Measurements from ENCODE around the gene GABRG3.

Gene GABRG3

GRCh38 chr15:27238707-27239423 is 267.9 kb downstream of the GABRG3 start:
- no peak overlapping the region for H3K4me3 ChIP-seq (ENCODE audit: insufficient read depth, low read depth, low read length, poor library complexity, severe bottlenecking)
- H3K4me1 ChIP-seq (ENCODE audit: control insufficient read depth, insufficient read depth, low read length, poor library complexity, severe bottlenecking), result no peaks in the 10 kb centered on the region
- no peaks in the 10 kb centered on the region for H3K36me3 ChIP-seq (ENCODE audit: control insufficient read depth, insufficient read depth, low read length)
- no peak for DNase-seq
- H3K9me3 ChIP-seq (ENCODE audit: control insufficient read depth, low read length), result no peaks in the 10 kb centered on the region
- H3K27me3 ChIP-seq (replicated peaks; ENCODE audit: control insufficient read depth, insufficient read depth, low read length, poor library complexity, severe bottlenecking), result no peaks in the 10 kb centered on the region
- no peak overlapping the region for H3K27ac ChIP-seq (ENCODE audit: insufficient read depth, low read length, poor library complexity, severe bottlenecking)

- no peaks in the 10 kb centered on the region for H3K27me3 ChIP-seq (replicated peaks; ENCODE audit: control insufficient read depth, insufficient read depth, low read length, poor library complexity, severe bottlenecking)
- no peak overlapping the region for H3K27ac ChIP-seq (ENCODE audit: insufficient read depth, low read length, poor library complexity, severe bottlenecking)
- no peaks in the 10 kb centered on the region for H3K36me3 ChIP-seq (ENCODE audit: control insufficient read depth, insufficient read depth, low read length)
- H3K4me3 ChIP-seq (ENCODE audit: insufficient read depth, low read depth, low read length, poor library complexity, severe bottlenecking), result no peak overlapping the region
- no peaks in the 10 kb centered on the region for H3K4me1 ChIP-seq (ENCODE audit: control insufficient read depth, insufficient read depth, low read length, poor library complexity, severe bottlenecking)
- H3K9me3 ChIP-seq (ENCODE audit: control insufficient read depth, low read length), result no peaks in the 10 kb centered on the region
- no peak for DNase-seq
Observed at GRCh38 chr15:27241943-27242342, 271.0 kb downstream of the GABRG3 start.

GRCh38 chr15:27244047-27244446 is 273.1 kb downstream of the GABRG3 start:
- H3K9me3 ChIP-seq (ENCODE audit: control insufficient read depth, low read length), result no peaks in the 10 kb centered on the region
- H3K36me3 ChIP-seq (ENCODE audit: control insufficient read depth, insufficient read depth, low read length), result no peaks in the 10 kb centered on the region
- H3K27ac ChIP-seq (ENCODE audit: insufficient read depth, low read length, poor library complexity, severe bottlenecking), result no peak overlapping the region
- no peaks in the 10 kb centered on the region for H3K4me1 ChIP-seq (ENCODE audit: control insufficient read depth, insufficient read depth, low read length, poor library complexity, severe bottlenecking)
- no peak for DNase-seq
- no peaks in the 10 kb centered on the region for H3K27me3 ChIP-seq (replicated peaks; ENCODE audit: control insufficient read depth, insufficient read depth, low read length, poor library complexity, severe bottlenecking)
- no peak overlapping the region for H3K4me3 ChIP-seq (ENCODE audit: insufficient read depth, low read depth, low read length, poor library complexity, severe bottlenecking)

GRCh38 chr15:27248251-27248650 is 277.3 kb downstream of the GABRG3 start:
- DNase-seq, result no peak
- no peak overlapping the region for H3K27ac ChIP-seq (ENCODE audit: insufficient read depth, low read length, poor library complexity, severe bottlenecking)
- H3K27me3 ChIP-seq (replicated peaks; ENCODE audit: control insufficient read depth, insufficient read depth, low read length, poor library complexity, severe bottlenecking), result no peaks in the 10 kb centered on the region
- H3K4me3 ChIP-seq (ENCODE audit: insufficient read depth, low read depth, low read length, poor library complexity, severe bottlenecking), result no peak overlapping the region
- H3K9me3 ChIP-seq (ENCODE audit: control insufficient read depth, low read length), result no peaks in the 10 kb centered on the region
- no peaks in the 10 kb centered on the region for H3K4me1 ChIP-seq (ENCODE audit: control insufficient read depth, insufficient read depth, low read length, poor library complexity, severe bottlenecking)
- no peaks in the 10 kb centered on the region for H3K36me3 ChIP-seq (ENCODE audit: control insufficient read depth, insufficient read depth, low read length)

DNA sequence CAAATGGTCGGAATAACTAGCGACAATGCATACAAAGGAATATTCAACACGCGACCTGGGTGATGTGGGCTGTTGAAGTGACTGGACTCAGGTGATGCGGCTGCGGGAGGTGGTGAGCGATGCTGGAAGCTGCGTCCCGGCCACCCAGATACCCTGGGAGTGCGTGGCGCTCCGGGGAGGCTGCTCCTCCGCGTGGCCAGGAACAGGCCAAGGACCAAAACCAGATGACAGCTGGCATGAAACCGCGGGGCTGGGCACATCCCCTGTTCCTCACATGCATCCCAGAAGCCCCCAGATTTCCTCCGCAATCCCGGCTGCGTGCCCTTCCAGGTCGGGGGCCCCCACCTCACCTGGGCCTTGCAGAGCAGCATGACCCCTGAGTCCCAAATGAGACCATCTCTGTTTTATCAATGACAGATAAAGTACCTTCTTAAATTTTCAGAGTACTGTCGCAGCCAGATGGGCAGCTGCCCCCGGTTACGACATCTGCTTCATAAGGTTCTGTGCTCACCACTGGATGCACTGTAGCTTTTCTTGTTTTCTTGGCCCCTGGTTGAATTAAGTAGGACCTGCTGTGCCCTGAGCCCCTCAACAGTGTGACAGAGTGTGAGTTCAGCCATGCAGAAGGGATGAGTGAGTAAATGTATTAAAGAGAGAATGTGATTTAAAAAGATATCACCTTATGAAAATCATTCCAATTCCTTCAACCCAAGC is 278.2 kb downstream of the GABRG3 start:
- no peaks in the 10 kb centered on the region for H3K4me1 ChIP-seq (ENCODE audit: control insufficient read depth, insufficient read depth, low read length, poor library complexity, severe bottlenecking)
- H3K27me3 ChIP-seq (replicated peaks; ENCODE audit: control insufficient read depth, insufficient read depth, low read length, poor library complexity, severe bottlenecking), result no peaks in the 10 kb centered on the region
- H3K27ac ChIP-seq (ENCODE audit: insufficient read depth, low read length, poor library complexity, severe bottlenecking), result no peak overlapping the region
- no peaks in the 10 kb centered on the region for H3K36me3 ChIP-seq (ENCODE audit: control insufficient read depth, insufficient read depth, low read length)
- H3K9me3 ChIP-seq (ENCODE audit: control insufficient read depth, low read length), result no peaks in the 10 kb centered on the region
- no peak for DNase-seq
- H3K4me3 ChIP-seq (ENCODE audit: insufficient read depth, low read depth, low read length, poor library complexity, severe bottlenecking), result no peak overlapping the region

DNA sequence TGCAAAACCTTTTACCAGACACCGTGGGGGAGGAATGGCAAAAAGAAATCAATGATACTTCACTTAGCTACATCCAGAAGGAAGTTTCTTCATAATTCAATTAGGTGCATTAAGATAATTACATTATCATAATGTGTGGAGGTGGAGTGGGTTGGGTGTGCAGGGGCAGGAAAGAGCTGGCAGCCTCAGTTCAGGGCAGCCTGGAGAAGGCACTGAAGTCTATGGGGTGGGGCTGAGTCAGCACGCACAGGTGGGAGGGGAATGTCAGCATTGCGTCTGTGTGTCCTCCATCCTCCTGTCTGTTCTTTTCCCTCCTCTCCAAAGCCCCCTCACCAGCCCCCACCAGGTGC is 278.8 kb downstream of the GABRG3 start:
- no peaks in the 10 kb centered on the region for H3K36me3 ChIP-seq (ENCODE audit: control insufficient read depth, insufficient read depth, low read length)
- H3K27me3 ChIP-seq (replicated peaks; ENCODE audit: control insufficient read depth, insufficient read depth, low read length, poor library complexity, severe bottlenecking), result no peaks in the 10 kb centered on the region
- no peak overlapping the region for H3K27ac ChIP-seq (ENCODE audit: insufficient read depth, low read length, poor library complexity, severe bottlenecking)
- H3K4me3 ChIP-seq (ENCODE audit: insufficient read depth, low read depth, low read length, poor library complexity, severe bottlenecking), result no peak overlapping the region
- no peak for DNase-seq
- no peaks in the 10 kb centered on the region for H3K4me1 ChIP-seq (ENCODE audit: control insufficient read depth, insufficient read depth, low read length, poor library complexity, severe bottlenecking)
- no peaks in the 10 kb centered on the region for H3K9me3 ChIP-seq (ENCODE audit: control insufficient read depth, low read length)

DNA sequence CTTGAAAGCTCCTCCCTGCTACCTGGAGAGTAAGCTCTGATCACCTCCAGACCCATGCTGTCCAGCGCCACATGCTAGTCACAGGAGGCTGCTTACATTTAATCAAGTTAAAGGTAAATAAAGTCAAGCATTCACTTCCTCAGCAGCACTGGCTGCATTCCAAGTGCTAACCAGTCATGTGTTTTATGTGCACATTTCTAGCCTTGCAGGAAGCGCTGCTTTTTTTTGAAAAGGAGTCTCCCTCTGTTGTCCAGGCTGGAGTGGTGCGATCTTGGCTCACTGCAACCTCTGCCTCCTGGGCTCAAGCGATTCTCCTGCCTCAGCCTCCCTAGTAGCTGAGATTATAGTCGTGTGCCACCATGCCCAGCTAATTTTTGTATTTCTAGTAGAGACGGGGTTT is 279.2 kb downstream of the GABRG3 start:
- no peak for DNase-seq
- H3K9me3 ChIP-seq (ENCODE audit: control insufficient read depth, low read length), result no peaks in the 10 kb centered on the region
- H3K4me3 ChIP-seq (ENCODE audit: insufficient read depth, low read depth, low read length, poor library complexity, severe bottlenecking), result no peak overlapping the region
- no peaks in the 10 kb centered on the region for H3K36me3 ChIP-seq (ENCODE audit: control insufficient read depth, insufficient read depth, low read length)
- no peaks in the 10 kb centered on the region for H3K27me3 ChIP-seq (replicated peaks; ENCODE audit: control insufficient read depth, insufficient read depth, low read length, poor library complexity, severe bottlenecking)
- no peaks in the 10 kb centered on the region for H3K4me1 ChIP-seq (ENCODE audit: control insufficient read depth, insufficient read depth, low read length, poor library complexity, severe bottlenecking)
- H3K27ac ChIP-seq (ENCODE audit: insufficient read depth, low read length, poor library complexity, severe bottlenecking), result no peak overlapping the region

GRCh38 chr15:27254055-27254454 is 283.1 kb downstream of the GABRG3 start:
- Histone ChIP-seq H3K36me3 (ENCODE audit: control insufficient read depth, insufficient read depth, low read length) (no peaks in the 10 kb centered on the region), H3K27me3 (replicated peaks; ENCODE audit: control insufficient read depth, insufficient read depth, low read length, poor library complexity, severe bottlenecking) (no peaks in the 10 kb centered on the region), H3K27ac (ENCODE audit: insufficient read depth, low read length, poor library complexity, severe bottlenecking) (no peak overlapping the region), H3K4me3 (ENCODE audit: insufficient read depth, low read depth, low read length, poor library complexity, severe bottlenecking) (no peak overlapping the region), H3K9me3 (ENCODE audit: control insufficient read depth, low read length) (no peaks in the 10 kb centered on the region), H3K4me1 (ENCODE audit: control insufficient read depth, insufficient read depth, low read length, poor library complexity, severe bottlenecking) (no peaks in the 10 kb centered on the region)
- no peak for DNase-seq

DNA sequence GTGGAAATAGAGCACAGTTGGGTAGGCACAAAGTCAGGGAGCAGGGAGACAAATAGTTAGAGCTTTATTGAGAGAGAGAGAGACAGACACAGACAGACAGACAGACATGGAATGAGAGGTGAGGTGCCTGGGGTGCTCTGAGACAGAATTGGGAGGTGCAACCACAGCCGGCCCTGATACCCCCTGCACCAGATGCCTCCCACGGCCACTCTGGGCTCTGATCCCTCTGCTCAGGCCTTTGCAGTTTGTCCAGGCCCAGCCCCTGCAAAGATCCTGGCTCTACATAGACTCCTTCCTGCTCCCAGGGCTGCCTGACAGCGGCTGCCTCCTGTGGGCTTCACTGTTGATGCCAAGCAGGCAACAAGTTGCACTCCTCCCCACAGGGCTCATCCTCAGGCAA is 283.8 kb downstream of the GABRG3 start:
- H3K4me3 ChIP-seq (ENCODE audit: insufficient read depth, low read depth, low read length, poor library complexity, severe bottlenecking), result no peak overlapping the region
- no peak for DNase-seq

GRCh38 chr15:27256446-27256845 is 285.5 kb downstream of the GABRG3 start:
- Histone ChIP-seq H3K27ac (ENCODE audit: insufficient read depth, low read length, poor library complexity, severe bottlenecking) (no peak overlapping the region), H3K4me3 (ENCODE audit: insufficient read depth, low read depth, low read length, poor library complexity, severe bottlenecking) (no peak overlapping the region), H3K27me3 (replicated peaks; ENCODE audit: control insufficient read depth, insufficient read depth, low read length, poor library complexity, severe bottlenecking) (no peaks in the 10 kb centered on the region), H3K36me3 (ENCODE audit: control insufficient read depth, insufficient read depth, low read length) (no peaks in the 10 kb centered on the region), H3K4me1 (ENCODE audit: control insufficient read depth, insufficient read depth, low read length, poor library complexity, severe bottlenecking) (no peaks in the 10 kb centered on the region), H3K9me3 (ENCODE audit: control insufficient read depth, low read length) (no peaks in the 10 kb centered on the region)
- no peak for DNase-seq

More for the DNA sequence above, 283.8 kb downstream of the GABRG3 start:
- Histone ChIP-seq H3K27me3 (replicated peaks; ENCODE audit: control insufficient read depth, insufficient read depth, low read length, poor library complexity, severe bottlenecking) (no peaks in the 10 kb centered on the region), H3K4me1 (ENCODE audit: control insufficient read depth, insufficient read depth, low read length, poor library complexity, severe bottlenecking) (no peaks in the 10 kb centered on the region), H3K36me3 (ENCODE audit: control insufficient read depth, insufficient read depth, low read length) (no peaks in the 10 kb centered on the region), H3K27ac (ENCODE audit: insufficient read depth, low read length, poor library complexity, severe bottlenecking) (no peak overlapping the region), H3K9me3 (ENCODE audit: control insufficient read depth, low read length) (no peaks in the 10 kb centered on the region)
